Measurements from ENCODE around the gene PROSER3.
A peak's percentile ranks its signal among the peaks of the same experiment; 100 is the strongest.

PROSER3 gene

DNA sequence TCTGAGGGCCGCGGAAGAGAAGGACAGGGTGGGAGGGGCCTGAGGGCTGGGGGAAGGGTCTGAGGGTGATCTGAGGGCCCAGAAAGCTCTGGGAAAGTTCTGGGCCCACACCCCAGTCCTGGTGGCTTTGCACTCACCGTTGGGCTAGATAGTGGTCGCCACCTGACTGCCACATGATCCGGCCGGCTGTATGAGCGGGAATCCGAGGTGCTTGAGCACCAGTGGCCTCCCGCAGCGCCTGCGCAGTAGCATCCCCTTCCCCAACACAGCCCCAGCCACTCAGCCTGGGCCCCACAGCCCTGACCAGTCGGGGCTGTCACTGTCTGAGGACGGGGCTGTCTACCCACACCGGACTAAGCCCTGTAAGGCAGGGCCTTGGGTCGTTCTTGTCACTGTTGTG lies 39.7 kb downstream of the PROSER3 start:
- Histone ChIP-seq H3K9me3 (0 out of 2 replicates have a peak, but pooled peaks cover 7% of the 10 kb centered on the region), H3K9ac (no peak overlapping the region), H4K20me1 (no peaks in the 10 kb centered on the region), H3K4me2 (peak overlapping the region; percentile 7), H3K4me3 (no peak overlapping the region), H3K4me1 (peaks cover 31% of the 10 kb centered on the region), H3K27ac (no peak overlapping the region), H3K27me3 (no peaks in the 10 kb centered on the region; the same call in 1 of the 2 replicates), H3K36me3 (no peaks in the 10 kb centered on the region)
- TF ChIP-seq Cebpa-rat (IDR thresholded peaks at IDR 0.05), result no peak

- 0 out of 2 replicates have a peak, but pooled peaks cover 7% of the 10 kb centered on the region for H3K9me3 ChIP-seq
- peaks cover 50% of the 10 kb centered on the region for H3K4me1 ChIP-seq
- H3K27ac ChIP-seq, result no peak overlapping the region
- H3K27me3 ChIP-seq, result no peaks in the 10 kb centered on the region; the same call in 1 of the 2 replicates
- H3K4me2 ChIP-seq, result no peak overlapping the region
- no peak overlapping the region for H3K4me3 ChIP-seq
- no peaks in the 10 kb centered on the region for H3K36me3 ChIP-seq
- no peak for TF ChIP-seq Cebpa-rat (IDR thresholded peaks at IDR 0.05)
- no peaks in the 10 kb centered on the region for H4K20me1 ChIP-seq
- no peak overlapping the region for H3K9ac ChIP-seq
Observed at GRCh38 chr19:35801828-35802227, 43.9 kb downstream of the PROSER3 start.

DNA sequence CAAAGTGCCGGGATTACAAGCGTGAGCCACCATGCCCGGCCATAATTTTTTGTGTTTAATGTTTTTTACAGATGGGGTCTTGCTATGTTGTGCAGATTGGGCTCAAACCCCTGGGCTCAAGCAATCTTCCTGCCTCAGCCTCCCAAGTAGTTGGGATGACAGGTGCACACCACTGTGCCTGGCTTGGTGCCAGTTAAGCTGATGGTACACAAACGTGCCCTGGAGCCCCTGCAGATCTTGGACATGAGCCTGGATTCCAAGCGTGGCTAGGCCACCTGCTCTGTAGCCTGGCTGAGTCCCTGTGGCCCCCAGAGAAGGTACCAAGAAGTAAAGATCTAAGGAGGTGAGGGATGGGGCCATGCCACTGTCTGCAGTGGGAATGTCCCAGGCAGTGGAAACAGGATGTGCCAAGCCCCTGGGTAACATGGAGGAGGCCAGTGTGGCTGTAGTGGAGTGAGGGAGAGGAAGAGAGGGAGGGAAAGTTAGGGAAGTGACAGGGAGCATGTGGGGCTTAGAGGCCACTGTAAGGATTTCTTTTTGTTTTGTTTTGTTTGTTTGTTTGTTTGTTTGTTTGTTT lies 47.6 kb downstream of the PROSER3 start:
- peak overlapping the region; percentile 85 for H3K4me2 ChIP-seq
- H3K4me3 ChIP-seq, result no peak overlapping the region
- no peaks in the 10 kb centered on the region for H3K27me3 ChIP-seq
- H4K20me1 ChIP-seq, result no peaks in the 10 kb centered on the region
- H3K36me3 ChIP-seq, result no peaks in the 10 kb centered on the region
- H3K9me3 ChIP-seq, result 0 out of 2 replicates have a peak, but pooled peaks cover 7% of the 10 kb centered on the region
- 0 out of 2 replicates have a peak overlapping the region, but pooled peaks have one; percentile 15 for H3K9ac ChIP-seq
- TF ChIP-seq Cebpa-rat (IDR thresholded peaks at IDR 0.05), result no peak
- H3K27ac ChIP-seq, result peak overlapping the region; percentile 46
- H3K4me1 ChIP-seq, result peaks cover 66% of the 10 kb centered on the region

DNA sequence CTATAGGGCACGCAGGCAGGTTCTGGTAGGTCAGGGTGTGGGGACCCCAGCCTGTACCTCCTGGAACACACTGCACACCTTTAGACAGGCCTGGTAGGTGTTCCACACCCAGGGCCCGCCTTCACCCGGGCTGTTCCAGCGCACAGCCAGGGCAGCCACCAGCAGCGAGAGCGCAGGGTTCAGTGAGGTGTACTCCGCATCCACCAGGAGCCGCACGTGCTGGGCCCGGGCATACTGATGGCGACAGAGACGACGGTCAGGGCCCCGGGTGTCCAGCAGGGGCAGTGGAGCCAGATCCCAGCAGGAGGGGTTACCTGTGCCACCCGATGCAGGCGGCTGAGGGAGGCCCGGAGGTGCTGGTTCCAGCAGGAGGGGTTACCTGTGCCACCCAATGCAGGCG lies 48.6 kb downstream of the PROSER3 start:
- no peaks in the 10 kb centered on the region for H3K36me3 ChIP-seq
- H3K4me1 ChIP-seq, result peaks cover 69% of the 10 kb centered on the region
- H3K4me2 ChIP-seq, result peak overlapping the region; percentile 85
- H3K9ac ChIP-seq, result no peak overlapping the region
- no peak for TF ChIP-seq Cebpa-rat (IDR thresholded peaks at IDR 0.05)
- H3K27ac ChIP-seq, result peak overlapping the region; percentile 35; the same call in 1 of the 2 replicates
- H3K4me3 ChIP-seq, result no peak overlapping the region
- 0 out of 2 replicates have a peak, but pooled peaks cover 7% of the 10 kb centered on the region for H3K9me3 ChIP-seq
- H4K20me1 ChIP-seq, result no peaks in the 10 kb centered on the region
- no peaks in the 10 kb centered on the region for H3K27me3 ChIP-seq

GRCh38 chr19:35807633-35808032 lies 49.7 kb downstream of the PROSER3 start:
- no peak overlapping the region for H3K27ac ChIP-seq
- TF ChIP-seq Cebpa-rat (IDR thresholded peaks at IDR 0.05), result no peak
- no peaks in the 10 kb centered on the region for H3K9me3 ChIP-seq
- H3K36me3 ChIP-seq, result no peaks in the 10 kb centered on the region
- H3K4me1 ChIP-seq, result peaks cover 75% of the 10 kb centered on the region
- no peak overlapping the region for H3K4me3 ChIP-seq
- no peaks in the 10 kb centered on the region for H3K27me3 ChIP-seq
- H4K20me1 ChIP-seq, result no peaks in the 10 kb centered on the region
- no peak overlapping the region for H3K4me2 ChIP-seq
- H3K9ac ChIP-seq, result no peak overlapping the region

GRCh38 chr19:35811317-35812219 lies 53.6 kb downstream of the PROSER3 start:
- H3K27me3 ChIP-seq, result no peaks in the 10 kb centered on the region
- no peak for TF ChIP-seq Cebpa-rat (IDR thresholded peaks at IDR 0.05)
- no peaks in the 10 kb centered on the region for H3K36me3 ChIP-seq
- no peak overlapping the region for H3K4me3 ChIP-seq
- no peak overlapping the region for H3K27ac ChIP-seq
- H3K4me2 ChIP-seq, result no peak overlapping the region; the same call in 1 of the 2 replicates
- H3K4me1 ChIP-seq, result peaks cover 36% of the 10 kb centered on the region
- H3K9ac ChIP-seq, result no peak overlapping the region
- no peaks in the 10 kb centered on the region for H4K20me1 ChIP-seq
- H3K9me3 ChIP-seq, result no peaks in the 10 kb centered on the region

DNA sequence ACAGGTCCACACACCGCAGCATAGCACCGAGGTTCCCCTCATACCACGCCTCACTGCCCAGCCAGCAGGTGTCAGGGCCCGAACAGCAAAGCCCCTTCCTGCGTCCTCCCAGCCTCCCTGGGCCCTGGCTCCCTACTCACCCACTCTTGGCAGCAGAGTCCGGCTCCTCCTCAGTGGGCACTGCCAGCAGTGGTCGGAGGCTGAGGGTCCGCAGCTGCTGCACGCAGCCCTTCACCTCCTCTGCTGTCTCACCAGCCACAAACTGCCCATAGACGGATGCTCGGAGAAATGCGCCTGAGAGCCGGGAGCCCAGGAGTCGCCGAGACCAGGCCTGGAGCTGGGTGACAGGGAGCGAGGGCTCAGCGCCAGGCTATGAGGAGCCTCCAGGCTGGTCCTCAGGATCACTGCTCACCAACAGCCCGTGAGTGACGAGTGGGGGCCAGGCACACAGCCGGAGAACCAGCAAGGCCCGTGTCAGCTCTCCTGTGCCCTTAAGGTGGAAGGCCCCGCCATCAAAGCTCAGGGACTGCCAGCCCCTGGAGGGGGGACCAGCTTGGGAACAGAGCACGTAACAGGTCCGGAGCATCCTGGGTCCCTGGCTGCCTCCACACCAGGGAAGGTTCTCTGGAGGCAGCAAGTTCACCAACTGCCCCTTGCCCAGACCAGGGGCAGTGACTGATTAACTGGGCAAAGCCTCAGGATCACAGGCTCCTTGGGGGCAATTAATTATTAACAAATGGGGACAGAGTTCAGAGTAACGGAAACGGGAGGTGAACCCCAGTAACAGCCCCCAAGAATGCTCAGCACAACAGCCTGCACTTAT lies 54.5 kb downstream of the PROSER3 start, which contains the start of gene PRODH2:
TSS of gene PRODH2 (minus strand) at position 626 of the 823 bp plus-strand sequence. CDS start at position 586, 40 bp downstream.
- Histone ChIP-seq H3K4me3 (no peak within 1 kb of the TSS), H3K27ac (no peak within 1 kb of the TSS), H3K27me3 (no peaks in the 10 kb centered on the region), H3K4me1 (peaks cover 30% of the 10 kb centered on the region), H3K9me3 (no peaks in the 10 kb centered on the region), H4K20me1 (no peaks in the 10 kb centered on the region), H3K9ac (no peak within 1 kb of the TSS), H3K4me2 (no peak within 1 kb of the TSS; the same call in 1 of the 2 replicates), H3K36me3 (no peaks in the 10 kb centered on the region)
- no peak for TF ChIP-seq Cebpa-rat (IDR thresholded peaks at IDR 0.05)

DNA sequence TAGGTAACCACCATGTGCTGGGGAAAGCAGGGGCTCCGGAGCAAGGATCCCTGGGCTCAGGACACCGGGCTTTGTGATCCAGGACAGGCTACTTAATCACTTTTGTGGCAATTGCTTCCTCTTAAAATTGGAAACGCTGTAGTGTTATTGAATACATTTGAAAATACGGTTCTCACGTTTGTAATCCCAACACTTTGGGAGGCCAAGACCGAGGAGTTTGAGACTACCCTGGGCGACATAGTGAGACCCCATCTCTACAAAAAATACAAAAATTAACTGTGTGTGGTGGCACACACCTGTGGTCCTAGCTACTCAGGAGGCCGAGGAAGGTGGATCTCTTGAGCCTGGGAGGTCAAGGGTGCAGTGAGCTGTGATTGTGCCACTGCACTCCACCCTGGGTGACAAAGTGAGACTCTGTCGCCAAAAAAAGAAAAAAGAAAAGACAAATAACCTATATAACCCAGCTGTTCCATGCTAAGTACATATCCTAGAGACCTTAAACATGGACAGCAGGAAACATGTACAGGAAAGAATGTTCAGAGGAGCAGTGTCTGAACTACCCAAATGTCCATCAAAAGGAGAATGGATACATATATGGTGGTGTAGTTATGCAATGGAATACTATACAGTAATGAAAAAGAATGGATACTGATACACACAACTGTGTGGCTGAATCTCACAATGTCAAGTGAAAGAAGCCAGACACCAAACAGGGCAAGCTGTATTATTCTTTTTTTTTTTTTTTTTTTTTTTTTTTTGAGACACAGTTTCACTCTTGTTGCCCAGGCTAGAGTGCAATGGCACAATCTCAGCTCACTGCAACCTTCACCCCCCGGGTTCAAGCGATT lies 55.3 kb downstream of the PROSER3 start:
- no peak overlapping the region for H3K4me3 ChIP-seq
- H3K27me3 ChIP-seq, result no peaks in the 10 kb centered on the region
- H3K27ac ChIP-seq, result no peak overlapping the region
- H3K9ac ChIP-seq, result no peak overlapping the region
- no peak overlapping the region for H3K4me2 ChIP-seq
- H3K4me1 ChIP-seq, result peaks cover 23% of the 10 kb centered on the region
- no peak for TF ChIP-seq Cebpa-rat (IDR thresholded peaks at IDR 0.05)
- H4K20me1 ChIP-seq, result no peaks in the 10 kb centered on the region
- no peaks in the 10 kb centered on the region for H3K9me3 ChIP-seq
- no peaks in the 10 kb centered on the region for H3K36me3 ChIP-seq

- Histone ChIP-seq H4K20me1 (no peaks in the 10 kb centered on the region), H3K36me3 (no peaks in the 10 kb centered on the region), H3K27ac (no peak overlapping the region), H3K27me3 (no peaks in the 10 kb centered on the region), H3K4me1 (peaks cover 23% of the 10 kb centered on the region), H3K9ac (no peak overlapping the region), H3K9me3 (no peaks in the 10 kb centered on the region), H3K4me2 (no peak overlapping the region), H3K4me3 (no peak overlapping the region)
- no peak for TF ChIP-seq Cebpa-rat (IDR thresholded peaks at IDR 0.05)
Observed at GRCh38 chr19:35816262-35816661, 58.3 kb downstream of the PROSER3 start.
